ENCODE measurements around the gene PPP1R7. TPM values are rescaled to one million over a fixed set of nuclear protein-coding genes. Genes with fewer than 3 reads are reported as not detected.
"Not testable (repeated sequence)": the region's sequence is repeated elsewhere in the genome, so short reads cannot be mapped to it uniquely, and the experiment has no call there.

Gene PPP1R7
- polyA plus RNA-seq, 1 donor from 2014 or later: 59.3 TPM

GRCh38 chr2:241194811-241195210 is 44.5 kb downstream of the PPP1R7 start:
- Histone ChIP-seq H3F3A (ENCODE audit: insufficient read depth, low read length, poor library complexity, severe bottlenecking) (no peaks in the 10 kb centered on the region), H2AFZ (ENCODE audit: low read depth, low read length) (no peak overlapping the region), H3K79me2 (replicated peaks; ENCODE audit: insufficient read depth, low read length) (no peaks in the 10 kb centered on the region), H3K9me2 (ENCODE audit: insufficient read depth, low read length) (no peaks in the 10 kb centered on the region), H3K9me3 (ENCODE audit: low read length) (no peaks in the 10 kb centered on the region), H3K27me3 (ENCODE audit: insufficient read depth, low read depth, low read length) (no peaks in the 10 kb centered on the region), H3K27ac (ENCODE audit: low read length) (no peak overlapping the region), H3K9ac (ENCODE audit: low read length) (no peak overlapping the region), H3K36me3 (ENCODE audit: insufficient read depth, low read length) (no peaks in the 10 kb centered on the region), H3K4me2 (ENCODE audit: low read length) (no peak overlapping the region), H3K4me3 (ENCODE audit: low read length) (no peak overlapping the region), H4K20me1 (ENCODE audit: insufficient read depth) (no peaks in the 10 kb centered on the region)
- no peak for TF ChIP-seq TAF1 (IDR thresholded peaks at IDR 0.05; ENCODE audit: low read depth)
- no peak for TF ChIP-seq MXI1 (conservative IDR thresholded peaks at IDR 0.05; ENCODE audit: poor library complexity, severe bottlenecking)
- no peak for TF ChIP-seq SMC3 (conservative IDR thresholded peaks at IDR 0.05; ENCODE audit: poor library complexity)
- no peak for TF ChIP-seq EZH2 (IDR thresholded peaks at IDR 0.05; ENCODE audit: borderline replicate concordance, insufficient read depth, low read length, poor library complexity, severe bottlenecking)

- Histone ChIP-seq H3K9me2 (ENCODE audit: insufficient read depth, low read length) (no peaks in the 10 kb centered on the region), H3K4me3 (ENCODE audit: low read length) (no peak overlapping the region), H3K9ac (ENCODE audit: low read length) (no peak overlapping the region), H2AFZ (ENCODE audit: low read depth, low read length) (no peak overlapping the region), H3F3A (ENCODE audit: insufficient read depth, low read length, poor library complexity, severe bottlenecking) (no peaks in the 10 kb centered on the region), H3K9me3 (ENCODE audit: low read length) (no peaks in the 10 kb centered on the region), H3K27ac (ENCODE audit: low read length) (no peak overlapping the region), H4K20me1 (ENCODE audit: insufficient read depth) (no peaks in the 10 kb centered on the region), H3K79me2 (replicated peaks; ENCODE audit: insufficient read depth, low read length) (no peaks in the 10 kb centered on the region), H3K36me3 (ENCODE audit: insufficient read depth, low read length) (no peaks in the 10 kb centered on the region), H3K27me3 (ENCODE audit: insufficient read depth, low read depth, low read length) (no peaks in the 10 kb centered on the region), H3K4me2 (ENCODE audit: low read length) (no peak overlapping the region)
- TF ChIP-seq CTCF (IDR thresholded peaks at IDR 0.05; ENCODE audit: poor library complexity, severe bottlenecking) (no peak), POLR2AphosphoS5 (IDR thresholded peaks at IDR 0.05) (no peak), REST (IDR thresholded peaks at IDR 0.05; ENCODE audit: borderline replicate concordance) (no peak)
These were observed 45.4 kb downstream of the PPP1R7 start for GRCh38 chr2:241195506-241196130.

- H2AFZ ChIP-seq (ENCODE audit: low read depth, low read length); H3K79me2 ChIP-seq (replicated peaks; ENCODE audit: insufficient read depth, low read length); H3K9me2 ChIP-seq (ENCODE audit: insufficient read depth, low read length); H3K36me3 ChIP-seq (ENCODE audit: insufficient read depth, low read length); H3K4me3 ChIP-seq (ENCODE audit: low read length); H3K9me3 ChIP-seq (ENCODE audit: low read length); H3K27me3 ChIP-seq (ENCODE audit: insufficient read depth, low read depth, low read length); H3K9ac ChIP-seq (ENCODE audit: low read length); H4K20me1 ChIP-seq (ENCODE audit: insufficient read depth); H3K27ac ChIP-seq (ENCODE audit: low read length); H3F3A ChIP-seq (ENCODE audit: insufficient read depth, low read length, poor library complexity, severe bottlenecking); H3K4me2 ChIP-seq (ENCODE audit: low read length): not testable (repeated sequence)
These were observed 47.0 kb downstream of the PPP1R7 start for GRCh38 chr2:241197246-241197645.

All from neural cell (in vitro differentiated cells).